ENCODE data around the gene SLC13A5. TPM values are rescaled to one million over a fixed set of nuclear protein-coding genes. Genes with fewer than 3 reads are reported as not detected.
A peak's percentile ranks its signal among the peaks of the same experiment; 100 is the strongest.

The SLC13A5 gene
- total RNA-seq, 1 donor from 2014 or later: not detected

- Histone ChIP-seq H3K9me3 (no peaks in the 10 kb centered on the region), H3K4me3 (peak within 1 kb of the TSS; percentile 84), H3K36me3 (peaks cover 38% of the 10 kb centered on the region), H3K27ac (peak within 1 kb of the TSS; percentile 93), H3K4me1 (peaks cover 44% of the 10 kb centered on the region), H3K27me3 (ENCODE audit: low read depth) (peaks cover 21% of the 10 kb centered on the region)
- intact Hi-C loops (cut with DNase I): no loop called here
- ATAC-seq (peak; percentile 98 to 99), DNase-seq (peak; percentile 96)
- no peak for TF ChIP-seq CTCF (IDR thresholded peaks at IDR 0.05)
Measured at GRCh38 chr17:6651354-6651918, 61.7 kb downstream of the SLC13A5 start, which contains the start of the genes C17orf100 and MED31. Gene C17orf100, plus strand, starts transcription at chr17:6651762. Its CDS starts 152 bp downstream, at chr17:6651914. Gene MED31, minus strand, starts transcription at chr17:6651605. Its CDS starts 77 bp downstream, at chr17:6651528.

GRCh38 chr17:6648181-6648580 is 65.0 kb downstream of the SLC13A5 start:
- Histone ChIP-seq H3K27ac (no peak overlapping the region), H3K9me3 (no peaks in the 10 kb centered on the region), H3K4me1 (peaks cover 33% of the 10 kb centered on the region), H3K27me3 (ENCODE audit: low read depth) (no peaks in the 10 kb centered on the region), H3K36me3 (peaks cover 71% of the 10 kb centered on the region), H3K4me3 (no peak overlapping the region)
- DNase-seq (no peak), ATAC-seq (no peak)
- intact Hi-C loops (cut with DNase I): no loop called here
- TF ChIP-seq CTCF (IDR thresholded peaks at IDR 0.05): no peak

- H3K4me3 ChIP-seq: no peak overlapping the region
- no peaks in the 10 kb centered on the region for H3K9me3 ChIP-seq
- no peak overlapping the region for H3K27ac ChIP-seq
- ATAC-seq: no peak
- H3K36me3 ChIP-seq: peaks cover 63% of the 10 kb centered on the region
- H3K27me3 ChIP-seq (ENCODE audit: low read depth): no peaks in the 10 kb centered on the region
- no peak for DNase-seq
- TF ChIP-seq CTCF (IDR thresholded peaks at IDR 0.05): no peak
- H3K4me1 ChIP-seq: peaks cover 27% of the 10 kb centered on the region
- intact Hi-C loops (cut with DNase I): no loop called here
Measured at GRCh38 chr17:6643451-6644125, 69.6 kb downstream of the SLC13A5 start.

- no peaks in the 10 kb centered on the region for H3K27me3 ChIP-seq (ENCODE audit: low read depth)
- ATAC-seq (no peak), DNase-seq (no peak)
- intact Hi-C loops (cut with DNase I): no loop called here
- no peak overlapping the region for H3K27ac ChIP-seq
- H3K9me3 ChIP-seq: no peaks in the 10 kb centered on the region
- peaks cover 32% of the 10 kb centered on the region for H3K4me1 ChIP-seq
- peaks cover 53% of the 10 kb centered on the region for H3K36me3 ChIP-seq
- H3K4me3 ChIP-seq: no peak overlapping the region
- no peak for TF ChIP-seq CTCF (IDR thresholded peaks at IDR 0.05)
Measured at GRCh38 chr17:6642592-6642991, 70.6 kb downstream of the SLC13A5 start.

- intact Hi-C loops (cut with DNase I): no loop called here
- Histone ChIP-seq H3K4me3 (peak overlapping the region; percentile 93), H3K4me1 (peaks cover 32% of the 10 kb centered on the region), H3K27ac (peak overlapping the region; percentile 93), H3K9me3 (no peaks in the 10 kb centered on the region), H3K27me3 (ENCODE audit: low read depth) (no peaks in the 10 kb centered on the region), H3K36me3 (peaks cover 41% of the 10 kb centered on the region)
- no peak for TF ChIP-seq CTCF (IDR thresholded peaks at IDR 0.05)
- peak; percentile 8 to 36 for ATAC-seq
- no peak for DNase-seq
Measured at GRCh38 chr17:6641247-6641863, 71.8 kb downstream of the SLC13A5 start.
